ENCODE data around the gene SHROOM4. TPM values are rescaled to one million over a fixed set of nuclear protein-coding genes. Genes with fewer than 3 reads are reported as not detected.

The SHROOM4 gene
- polyA plus RNA-seq, 1 experiment, result 0.59 TPM

GRCh38 chrX:50691820-50692219 lies 122.2 kb downstream of the SHROOM4 start:
- H3K4me3 ChIP-seq (ENCODE audit: low read depth, low read length), result no peak overlapping the region
- H3K27me3 ChIP-seq (ENCODE audit: control insufficient read depth, insufficient read depth, low read length), result no peaks in the 10 kb centered on the region
- TF ChIP-seq, protein P1, sequence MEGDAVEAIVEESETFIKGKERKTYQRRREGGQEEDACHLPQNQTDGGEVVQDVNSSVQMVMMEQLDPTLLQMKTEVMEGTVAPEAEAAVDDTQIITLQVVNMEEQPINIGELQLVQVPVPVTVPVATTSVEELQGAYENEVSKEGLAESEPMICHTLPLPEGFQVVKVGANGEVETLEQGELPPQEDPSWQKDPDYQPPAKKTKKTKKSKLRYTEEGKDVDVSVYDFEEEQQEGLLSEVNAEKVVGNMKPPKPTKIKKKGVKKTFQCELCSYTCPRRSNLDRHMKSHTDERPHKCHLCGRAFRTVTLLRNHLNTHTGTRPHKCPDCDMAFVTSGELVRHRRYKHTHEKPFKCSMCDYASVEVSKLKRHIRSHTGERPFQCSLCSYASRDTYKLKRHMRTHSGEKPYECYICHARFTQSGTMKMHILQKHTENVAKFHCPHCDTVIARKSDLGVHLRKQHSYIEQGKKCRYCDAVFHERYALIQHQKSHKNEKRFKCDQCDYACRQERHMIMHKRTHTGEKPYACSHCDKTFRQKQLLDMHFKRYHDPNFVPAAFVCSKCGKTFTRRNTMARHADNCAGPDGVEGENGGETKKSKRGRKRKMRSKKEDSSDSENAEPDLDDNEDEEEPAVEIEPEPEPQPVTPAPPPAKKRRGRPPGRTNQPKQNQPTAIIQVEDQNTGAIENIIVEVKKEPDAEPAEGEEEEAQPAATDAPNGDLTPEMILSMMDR (IDR thresholded peaks at IDR 0.05; ENCODE audit: insufficient read depth, low read depth, low read length), result peak; percentile 34; the same call in 1 of the 2 replicates
- ChIA-PET CTCF (interaction anchor here (0.6 to 1.6 kb wide), 13 partner anchors 8 to 303 kb away, joined by 3 to 6 read pairs (median 4); no protein-coding TSS in a partner anchor), POLR2A (no interaction called here)
- no peaks in the 10 kb centered on the region for H3K36me3 ChIP-seq (ENCODE audit: control insufficient read depth, insufficient read depth, low read length)
- DNase-seq (ENCODE audit: low read depth), result no peak

- H3K27me3 ChIP-seq (ENCODE audit: control insufficient read depth, insufficient read depth, low read length), result no peaks in the 10 kb centered on the region
- no peaks in the 10 kb centered on the region for H3K36me3 ChIP-seq (ENCODE audit: control insufficient read depth, insufficient read depth, low read length)
- ChIA-PET POLR2A (no interaction called here), CTCF (no interaction called here)
- no peak overlapping the region for H3K4me3 ChIP-seq (ENCODE audit: low read depth, low read length)
- TF ChIP-seq, protein P1 (IDR thresholded peaks at IDR 0.05; ENCODE audit: insufficient read depth, low read depth, low read length), result no peak
- no peak for DNase-seq (ENCODE audit: low read depth)
Measured at GRCh38 chrX:50684871-50685270, 129.1 kb downstream of the SHROOM4 start.

DNA sequence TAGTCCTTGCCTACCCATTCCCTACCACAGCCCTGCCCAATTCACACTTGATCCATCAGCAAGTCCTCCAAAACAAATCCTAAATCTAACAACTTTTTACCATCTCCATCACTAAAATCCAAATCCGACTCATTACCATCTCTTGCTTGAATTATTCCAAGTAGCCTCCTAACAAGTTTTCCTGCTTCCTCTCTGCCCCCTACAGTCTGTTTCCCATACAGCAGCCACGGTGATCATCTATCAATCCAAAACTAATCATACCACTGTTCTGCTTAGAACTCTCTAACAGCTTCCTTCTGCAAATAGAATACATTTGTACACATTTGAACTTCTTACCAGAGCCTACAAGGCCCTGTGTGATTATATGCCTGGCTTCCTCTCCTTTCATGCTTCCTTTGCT lies 133.0 kb downstream of the SHROOM4 start:
- ChIA-PET CTCF (interaction anchor here (0.7 kb wide), 1 partner anchor 10 kb away, joined by 3 read pairs; no protein-coding TSS in a partner anchor), POLR2A (no interaction called here)
- TF ChIP-seq, protein P1 (IDR thresholded peaks at IDR 0.05; ENCODE audit: insufficient read depth, low read depth, low read length), result no peak
- Histone ChIP-seq H3K27me3 (ENCODE audit: control insufficient read depth, insufficient read depth, low read length) (no peaks in the 10 kb centered on the region), H3K4me3 (ENCODE audit: low read depth, low read length) (no peak overlapping the region), H3K36me3 (ENCODE audit: control insufficient read depth, insufficient read depth, low read length) (no peaks in the 10 kb centered on the region)
- DNase-seq (ENCODE audit: low read depth), result no peak

- Histone ChIP-seq H3K36me3 (ENCODE audit: control insufficient read depth, insufficient read depth, low read length) (no peaks in the 10 kb centered on the region), H3K4me3 (ENCODE audit: low read depth, low read length) (no peak overlapping the region), H3K27me3 (ENCODE audit: control insufficient read depth, insufficient read depth, low read length) (no peaks in the 10 kb centered on the region)
- TF ChIP-seq, protein P1 (IDR thresholded peaks at IDR 0.05; ENCODE audit: insufficient read depth, low read depth, low read length), result no peak
- CTCF ChIA-PET, result no interaction called here
- POLR2A ChIA-PET, result no interaction called here
- no peak for DNase-seq (ENCODE audit: low read depth)
Measured at GRCh38 chrX:50677789-50678188, 136.2 kb downstream of the SHROOM4 start.

GRCh38 chrX:50671661-50672060 lies 142.3 kb downstream of the SHROOM4 start:
- POLR2A ChIA-PET, result no interaction called here
- DNase-seq (ENCODE audit: low read depth), result no peak
- Histone ChIP-seq H3K27me3 (ENCODE audit: control insufficient read depth, insufficient read depth, low read length) (no peaks in the 10 kb centered on the region), H3K4me3 (ENCODE audit: low read depth, low read length) (no peak overlapping the region), H3K36me3 (ENCODE audit: control insufficient read depth, insufficient read depth, low read length) (no peaks in the 10 kb centered on the region)
- CTCF ChIA-PET, result no interaction called here
- TF ChIP-seq, protein P1 (IDR thresholded peaks at IDR 0.05; ENCODE audit: insufficient read depth, low read depth, low read length), result no peak

All from BJ (cell line).